K562 (cell line): Measurements from ENCODE around the gene C4orf50.

Source experiments
- FOXO4 ChIP-seq: fragments of 450-650 bp; formaldehyde crosslinking; IDR thresholded peaks from 2 replicates; pipeline ENCODE4 v1.4.0; 2020; ENCODE audit warnings: mild to moderate bottlenecking, moderate library complexity
- KLF10 ChIP-seq: fragments of 250-450 bp; sonication (Bioruptor Pico); IDR thresholded peaks from 2 replicates; pipeline ENCODE4 v1.6.1; 2021; ENCODE audit warnings: matching md5 sums

DNA sequence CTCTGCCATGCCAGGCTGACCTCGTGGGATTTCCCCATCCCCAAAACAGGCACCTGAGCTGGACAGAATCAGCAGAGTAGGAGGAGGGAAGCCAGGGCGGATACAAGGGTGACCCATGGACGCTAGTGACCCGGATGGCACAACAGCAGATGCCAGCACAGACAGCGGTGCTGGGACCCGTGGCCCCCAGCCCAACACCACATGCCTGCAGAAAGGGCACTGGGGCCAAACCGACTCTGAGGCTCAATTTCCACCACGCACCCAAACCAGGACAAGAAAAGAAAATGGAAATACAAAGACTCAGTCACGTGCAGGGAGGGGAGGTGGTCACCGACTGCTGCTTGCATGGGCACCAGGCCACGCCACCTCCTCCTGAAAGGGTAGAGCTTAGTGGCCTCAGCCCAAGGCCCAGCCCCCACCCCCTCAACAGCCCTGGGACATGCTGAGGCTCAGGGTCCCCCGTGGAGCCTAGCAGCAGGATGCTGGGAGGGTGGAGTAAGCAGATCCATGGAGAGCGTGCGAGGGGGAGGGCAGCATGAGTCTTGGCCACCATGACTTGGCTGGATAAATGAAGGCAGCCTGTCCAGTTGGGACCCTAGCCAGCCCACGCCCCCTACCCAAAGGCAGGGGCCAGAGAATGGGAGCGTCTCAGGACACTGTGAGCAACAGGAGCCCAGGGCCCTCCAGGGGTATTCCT is 47.7 kb downstream of the C4orf50 start:
- TF ChIP-seq FOXO4 (CRISPR knock-in tag) (no peak), KLF10 (CRISPR knock-in tag) (no peak)
